GM12878 (cell line): ENCODE measurements around the gene PCSK1. TPM values are rescaled to one million over a fixed set of nuclear protein-coding genes. Genes with fewer than 3 reads are reported as not detected.

Experiments used
- ATAC-seq: fragments of 200-7000 bp; cut with Tn5 transposase; 3 replicates; pipeline ENCODE4 v1.9.1; 2020; ENCODE audit warnings: mild to moderate bottlenecking, moderate library complexity
- BruUV-seq: library from RNA; stranded (reverse); fragments of 400-500 nt; replicated peaks from 2 replicates; lab custom pipeline; 2021; lab: Mats Ljungman, UMichigan
- CTCF ChIA-PET: fragments of 300-600 bp; sonication (Branson Sonifier 250); formaldehyde crosslinking; extraction: SDS; loops from one replicate; lab custom pipeline; 2021; ENCODE audit warnings: inconsistent platforms; lab: Yijun Ruan, JAX
- POLR2A ChIA-PET: fragments of 350-600 bp; formaldehyde crosslinking; extraction: SDS; loops from one replicate; lab custom pipeline; 2021; ENCODE audit warnings: inconsistent platforms; lab: Charles Lee
- RAD21 ChIA-PET: fragments of 300-600 bp; sonication (Branson Sonifier 250); formaldehyde crosslinking; loops from one replicate; lab custom pipeline; 2023; ENCODE audit warnings: antibody characterized with exemption; ENCODE audit not compliant: unreplicated experiment; lab: Charles Lee
- SMC1A ChIA-PET: fragments of 300-600 bp; sonication (Branson Sonifier 250); formaldehyde crosslinking; loops from one replicate; lab custom pipeline; 2023; ENCODE audit not compliant: unreplicated experiment, uncharacterized antibody; lab: Charles Lee
- DNase-seq: peaks from one replicate; pipeline ENCODE4 v3.0.0-alpha.2; 2011; ENCODE audit warnings: low read depth, low spot score
- FAIRE-seq: peaks from 3 replicates; lab custom pipeline; 2011; peaks lifted over from hg19 to GRCh38; lab: Jason Lieb, UNC
- H2AFZ ChIP-seq: 2 replicates; pipeline ENCODE4 v1.6.0; 2011; ENCODE audit warnings: low read depth, low read length, control low read depth; ENCODE audit not compliant: control insufficient read depth
- H3K27ac ChIP-seq: 2 replicates; pipeline ENCODE4 v1.5.1; 2011; ENCODE audit warnings: control low read depth; ENCODE audit not compliant: control insufficient read depth, insufficient read depth
- H3K27me3 ChIP-seq, 2 experiments: replicated peaks in 1 of 2; 2 replicates each; pipeline versions ENCODE4 v1.6.0 to v1.6.1; 2011; ENCODE audit warnings: low read length in 1 of 2; ENCODE audit not compliant: control insufficient read depth in 2 of 2, insufficient read depth in 2 of 2
- H3K36me3 ChIP-seq, 2 experiments: 2 replicates each; pipeline ENCODE4 v1.5.1; 2011; ENCODE audit warnings: low read length in 1 of 2; ENCODE audit not compliant: control insufficient read depth in 2 of 2, insufficient read depth in 2 of 2
- H3K4me1 ChIP-seq: 2 replicates; pipeline ENCODE4 v1.6.1; 2011; ENCODE audit warnings: mild to moderate bottlenecking, low read length, moderate library complexity, mixed read lengths; ENCODE audit not compliant: control insufficient read depth, insufficient read depth
- H3K4me2 ChIP-seq: 2 replicates; pipeline ENCODE4 v1.6.0; 2011; ENCODE audit warnings: control low read depth; ENCODE audit not compliant: control insufficient read depth, insufficient read depth
- H3K4me3 ChIP-seq: fragments of 200-600 bp; sonication (generic); 2 replicates; pipeline ENCODE4 v1.5.1; 2016
- H3K79me2 ChIP-seq: 2 replicates; pipeline ENCODE4 v1.6.0; 2011; ENCODE audit warnings: low read length; ENCODE audit not compliant: control insufficient read depth, insufficient read depth
- H3K9ac ChIP-seq: 2 replicates; pipeline ENCODE4 v1.8.0; 2011; ENCODE audit warnings: low read length, control low read depth, mixed read lengths; ENCODE audit not compliant: control insufficient read depth, insufficient read depth
- H3K9me3 ChIP-seq: replicated peaks from 3 replicates; pipeline ENCODE4 v1.5.1; 2011; ENCODE audit warnings: mild to moderate bottlenecking, low read length; ENCODE audit not compliant: control insufficient read depth, insufficient read depth
- H4K20me1 ChIP-seq: 2 replicates; pipeline ENCODE4 v1.6.0; 2011; ENCODE audit not compliant: control insufficient read depth, insufficient read depth
- CEBPB ChIP-seq, 2 experiments: fragments of 150-350 bp in 1 of 2; IDR thresholded peaks; 2 replicates each; pipeline ENCODE4 v1.6.1; 2012 to 2014; ENCODE audit warnings: low read depth in 2 of 2, low read length in 2 of 2, borderline replicate concordance in 1 of 2, inconsistent platforms in 1 of 2
- EZH2 ChIP-seq: IDR thresholded peaks from 2 replicates; pipeline ENCODE4 v1.6.1; 2012; ENCODE audit warnings: low read depth, mild to moderate bottlenecking, control low read depth, inconsistent platforms, low read length, borderline replicate concordance; ENCODE audit not compliant: control insufficient read depth
- IRF4 ChIP-seq: IDR thresholded peaks from 2 replicates; pipeline ENCODE4 v1.6.1; 2011; ENCODE audit warnings: low read depth, low read length
- KDM1A ChIP-seq: fragments of 200-600 bp; sonication (generic); IDR thresholded peaks from 2 replicates; pipeline ENCODE4 v1.6.1; 2016; ENCODE audit warnings: borderline replicate concordance
- MEF2A ChIP-seq: IDR thresholded peaks from 2 replicates; pipeline ENCODE4 v1.6.1; 2011; ENCODE audit warnings: low read depth, mild to moderate bottlenecking, low read length, moderate library complexity; ENCODE audit not compliant: insufficient read depth
- MEF2B ChIP-seq: fragments of 450-650 bp; IDR thresholded peaks from 2 replicates; pipeline ENCODE4 v1.6.1; 2018; ENCODE audit warnings: mild to moderate bottlenecking, moderate library complexity; ENCODE audit not compliant: partially characterized antibody, poor library complexity, severe bottlenecking
- RUNX3 ChIP-seq: IDR thresholded peaks from 2 replicates; pipeline ENCODE4 v1.6.1; 2012; ENCODE audit warnings: low read length, inconsistent platforms
- WGBS: methylation state at CpG from one replicate; pipeline ENCODE4 v1.1.6; 2016; ENCODE audit warnings: low lambda C conversion rate; ENCODE audit not compliant: insufficient replicate concordance, insufficient coverage; ENCODE audit errors: missing lambda C conversion rate; 5-methylcytosine and 5-hydroxymethylcytosine counted together
- in situ Hi-C: fragments of 300-500 bp; cut with MboI; formaldehyde crosslinking; loops from 9 replicates; pipeline ENCODE4 v1.14.3; 2018; ENCODE audit warnings: mixed read lengths
- intact Hi-C: fragments of 100-400 bp; cut with micrococcal nuclease; formaldehyde crosslinking; loops from one replicate; pipeline ENCODE4 v1.14.2; 2022; ENCODE audit not compliant: unreplicated experiment
- polyA plus RNA-seq, 11 experiments: library from polyadenylated mRNA; depleted of rRNA in 4 of 11; unstranded in 6 of 11; stranded (reverse) in 5 of 11; fragments of >200 nt; fragmentation: Nextera tagmentation in 4 of 11; fragmentation: Illumina TruSeq in 1 of 11; extraction: Ambion mirVana in 4 of 11; extraction: Trizol in 1 of 11; gene quantifications; 1 replicate in 1 of 11; 2 replicates in 10 of 11; pipeline versions ENCODE4 v1.2.1 to v1.2.3, GENCODE V29; 2011 to 2016; ENCODE audit warnings: inconsistent platforms in 2 of 11, missing spikeins in 2 of 11, low read depth in 1 of 11
- total RNA-seq, 4 experiments: library from RNA; depleted of rRNA in 3 of 4; stranded (reverse); fragments of >200 nt in 3 of 4; fragmentation: Illumina TruSeq in 1 of 4; extraction: Trizol in 1 of 4; gene quantifications; 2 replicates each; pipeline versions ENCODE4 v1.2.1 to v1.2.3, GENCODE V29; 2013 to 2021
- TF ChIP-seq, protein P1 (sequence below): fragments of 450-650 bp; IDR thresholded peaks from 2 replicates; pipeline ENCODE4 v1.6.1; 2016; ENCODE audit warnings: mild to moderate bottlenecking

The PCSK1 gene
- total and polyA plus RNA-seq, 10 of the 15 experiments (the other 5 are each of a cell fraction or from before 2014, with no cell fraction given): 0.03 to 0.24 (median 0.07) TPM; not detected in 4

DNA sequence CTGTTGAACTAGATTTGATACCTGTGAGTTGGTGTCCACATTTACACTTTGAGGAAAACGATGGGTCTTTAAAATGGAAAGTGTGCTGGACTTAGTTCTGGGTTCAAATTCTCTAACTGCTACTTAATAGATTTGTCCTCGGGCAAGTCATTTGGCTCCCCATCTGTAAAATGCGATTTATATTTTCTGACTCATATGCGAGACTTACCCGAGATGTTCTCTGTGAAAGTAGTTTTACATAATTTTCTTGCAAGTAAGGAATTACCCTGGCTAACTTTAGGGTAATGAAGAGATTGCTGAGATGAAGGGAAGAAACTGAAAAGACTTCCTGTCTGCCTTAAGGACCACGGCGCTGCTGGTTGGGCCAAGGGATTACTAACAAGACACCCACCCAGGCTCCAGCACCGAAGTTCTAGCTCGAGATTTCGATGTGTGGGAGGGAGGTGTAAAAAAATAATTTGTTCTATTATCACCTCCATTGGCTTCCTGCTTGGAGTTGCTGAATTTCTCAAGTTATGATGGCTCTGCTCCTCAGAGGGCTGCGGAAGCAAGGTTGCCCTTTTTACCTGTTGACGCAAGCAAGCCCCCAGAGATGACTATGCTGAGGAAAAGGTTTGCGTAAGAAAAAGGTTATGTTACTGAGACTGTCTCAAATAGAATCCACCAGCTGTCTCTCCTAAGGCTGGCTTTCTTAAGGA, 24.1 kb downstream of the PCSK1 start:
- intact Hi-C loops (no loop called here), in situ Hi-C loops (no loop called here)
- Histone ChIP-seq H3K36me3 (no peaks in the 10 kb centered on the region), H2AFZ (no peak overlapping the region), H3K79me2 (no peaks in the 10 kb centered on the region), H3K27ac (no peak overlapping the region), H3K9me3 (no peaks in the 10 kb centered on the region), H3K4me1 (no peaks in the 10 kb centered on the region), H3K9ac (no peak overlapping the region), H3K4me3 (no peak overlapping the region), H3K4me2 (no peak overlapping the region), H4K20me1 (no peaks in the 10 kb centered on the region), H3K27me3 (no peaks in the 10 kb centered on the region)
- RAD21 ChIA-PET: no interaction called here
- no peak for DNase-seq
- SMC1A ChIA-PET: no interaction called here
- 55% methylated on average over 13 of the region's 13 CpGs for WGBS
- BruUV-seq: no TSS peak
- no peak for ATAC-seq
- POLR2A ChIA-PET: no interaction called here
- CTCF ChIA-PET: no interaction called here
- FAIRE-seq: no peak
- TF ChIP-seq RUNX3 (no peak), EZH2 (no peak), MEF2A (no peak), CEBPB (IDR thresholded peaks at IDR 0.05; ENCODE audit: borderline replicate concordance in 1 of 2, low read depth in 2 of 2, low read length in 2 of 2) (no peak), IRF4 (no peak), KDM1A (no peak), MEF2B (no peak)
- TF ChIP-seq, protein P1, sequence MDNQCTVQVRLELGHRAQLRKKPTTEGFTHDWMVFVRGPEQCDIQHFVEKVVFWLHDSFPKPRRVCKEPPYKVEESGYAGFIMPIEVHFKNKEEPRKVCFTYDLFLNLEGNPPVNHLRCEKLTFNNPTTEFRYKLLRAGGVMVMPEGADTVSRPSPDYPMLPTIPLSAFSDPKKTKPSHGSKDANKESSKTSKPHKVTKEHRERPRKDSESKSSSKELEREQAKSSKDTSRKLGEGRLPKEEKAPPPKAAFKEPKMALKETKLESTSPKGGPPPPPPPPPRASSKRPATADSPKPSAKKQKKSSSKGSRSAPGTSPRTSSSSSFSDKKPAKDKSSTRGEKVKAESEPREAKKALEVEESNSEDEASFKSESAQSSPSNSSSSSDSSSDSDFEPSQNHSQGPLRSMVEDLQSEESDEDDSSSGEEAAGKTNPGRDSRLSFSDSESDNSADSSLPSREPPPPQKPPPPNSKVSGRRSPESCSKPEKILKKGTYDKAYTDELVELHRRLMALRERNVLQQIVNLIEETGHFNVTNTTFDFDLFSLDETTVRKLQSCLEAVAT: no peak
- TF ChIP-seq, all 136 proteins: peak for 0
